DOHH2 (cell line): ENCODE measurements around the gene C1orf185.

ENCODE experiments used
- CTCF ChIP-seq: fragments of 200-600 bp; sonication (generic); IDR thresholded peaks from one replicate; pipeline ENCODE4 v1.5.1; 2014; ENCODE audit warnings: antibody characterized with exemption, mild to moderate bottlenecking, low read depth, low read length; ENCODE audit not compliant: poor library complexity, severe bottlenecking
- EZH2phosphoT487 ChIP-seq: fragments of 200-600 bp; sonication (generic); IDR thresholded peaks from 2 replicates; pipeline ENCODE4 v1.6.1; 2017; ENCODE audit warnings: borderline replicate concordance, mild to moderate bottlenecking, antibody characterized with exemption, low read length, moderate library complexity, mixed read lengths

GRCh38 chr1:51070011-51070410, 32.0 kb upstream of the C1orf185 start:
- no peak for TF ChIP-seq CTCF
- no peak for TF ChIP-seq EZH2phosphoT487
